Endothelial cell of umbilical vein (primary cell): ENCODE measurements around the gene KMT5B. TPM values are rescaled to one million over a fixed set of nuclear protein-coding genes. Genes with fewer than 3 reads are reported as not detected.

ENCODE experiments used
- BruUV-seq: library from RNA; stranded (reverse); fragments of 400-500 nt; replicated peaks from 2 replicates; lab custom pipeline; 2021; lab: Mats Ljungman, UMichigan
- CTCF ChIA-PET: fragments of 300-600, 350-600 bp; sonication (Branson Sonifier 250); formaldehyde crosslinking; loops from one replicate; lab custom pipeline; 2021; ENCODE audit warnings: antibody characterized with exemption, inconsistent platforms; lab: Charles Lee
- POLR2A ChIA-PET: fragments of 300-600, 350-600 bp; sonication (Branson Sonifier 250); formaldehyde crosslinking; loops from one replicate; lab custom pipeline; 2021; ENCODE audit warnings: antibody characterized with exemption, inconsistent platforms; lab: Charles Lee
- DNase-seq: peaks from one replicate; pipeline ENCODE4 v3.0.0-alpha.2; 2011; ENCODE audit warnings: low read depth, low spot score
- FAIRE-seq: peaks from 2 replicates; lab custom pipeline; 2011; peaks lifted over from hg19 to GRCh38; lab: Jason Lieb, UNC
- H2AFZ ChIP-seq: 2 replicates; pipeline ENCODE4 v1.6.0; 2012; ENCODE audit warnings: low read depth, low read length, control low read depth, inconsistent platforms
- H3K27ac ChIP-seq: 2 replicates; pipeline ENCODE4 v1.5.1; 2011; ENCODE audit warnings: low read depth, mild to moderate bottlenecking, control low read depth, low read length, moderate library complexity; ENCODE audit not compliant: insufficient read depth
- H3K27me3 ChIP-seq, 2 experiments: 2 replicates each; pipeline versions ENCODE4 v1.6.0 to v1.6.1; 2011; ENCODE audit warnings: low read length in 2 of 2, mixed read lengths in 1 of 2; ENCODE audit not compliant: control insufficient read depth in 2 of 2, insufficient read depth in 2 of 2
- H3K36me3 ChIP-seq, 2 experiments: 2 replicates in 1 of 2; 3 replicates in 1 of 2; pipeline ENCODE4 v1.5.1; 2011; ENCODE audit warnings: low read length in 2 of 2, mild to moderate bottlenecking in 1 of 2, moderate library complexity in 1 of 2; ENCODE audit not compliant: control insufficient read depth in 2 of 2, insufficient read depth in 2 of 2; ENCODE audit errors: extremely low read depth in 1 of 2
- H3K4me1 ChIP-seq: 3 replicates; pipeline ENCODE4 v1.5.1; 2011; ENCODE audit warnings: mild to moderate bottlenecking, low read length; ENCODE audit not compliant: control insufficient read depth, insufficient read depth; ENCODE audit errors: extremely low read depth
- H3K4me2 ChIP-seq: 2 replicates; pipeline ENCODE4 v1.6.1; 2011; ENCODE audit warnings: low read length, control low read depth, mixed read lengths; ENCODE audit not compliant: insufficient read depth
- H3K4me3 ChIP-seq, 3 experiments: fragments of 200-600 bp in 1 of 3; sonication (generic), shearing (Covaris generic) in 1 of 3; replicated peaks in 1 of 3; 2 replicates each; pipeline ENCODE4 v1.5.1; 2011 to 2016; ENCODE audit warnings: control low read depth in 3 of 3, low read length in 3 of 3, mild to moderate bottlenecking in 2 of 3, inconsistent platforms in 1 of 3, low read depth in 1 of 3, moderate library complexity in 1 of 3; ENCODE audit not compliant: insufficient read depth in 1 of 3
- H3K79me2 ChIP-seq: 2 replicates; pipeline ENCODE4 v1.6.0; 2012; ENCODE audit warnings: low read length, inconsistent platforms; ENCODE audit not compliant: control insufficient read depth, insufficient read depth
- H3K9ac ChIP-seq: replicated peaks from 2 replicates; pipeline ENCODE3; 2011; ENCODE audit warnings: low read length, control low read depth; ENCODE audit not compliant: insufficient read depth; ENCODE audit errors: extremely low read depth
- H3K9me1 ChIP-seq: replicated peaks from 3 replicates; pipeline ENCODE4 v1.6.0; 2011; ENCODE audit warnings: mild to moderate bottlenecking, low read length; ENCODE audit not compliant: control insufficient read depth, insufficient read depth; ENCODE audit errors: extremely low read depth
- H3K9me3 ChIP-seq: replicated peaks from 2 replicates; pipeline ENCODE4 v1.5.1; 2012; ENCODE audit warnings: low read length, inconsistent platforms; ENCODE audit not compliant: control insufficient read depth, insufficient read depth
- H4K20me1 ChIP-seq: replicated peaks from 2 replicates; pipeline ENCODE3; 2011; ENCODE audit warnings: mild to moderate bottlenecking, low read length; ENCODE audit not compliant: control insufficient read depth, insufficient read depth; ENCODE audit errors: extremely low read depth
- EZH2 ChIP-seq: IDR thresholded peaks from 2 replicates; pipeline ENCODE4 v1.6.1; 2012; ENCODE audit warnings: borderline replicate concordance, low read depth, mild to moderate bottlenecking, moderate library complexity, low read length, inconsistent platforms; ENCODE audit not compliant: severe bottlenecking
- FOS ChIP-seq: IDR thresholded peaks from 2 replicates; pipeline ENCODE4 v1.6.1; 2011; ENCODE audit warnings: mild to moderate bottlenecking, low read length, moderate library complexity, borderline replicate concordance; ENCODE audit not compliant: insufficient read depth
- GATA2 ChIP-seq: IDR thresholded peaks from 2 replicates; pipeline ENCODE4 v1.7.0; 2011; ENCODE audit warnings: low read depth, mild to moderate bottlenecking, moderate library complexity, mixed read lengths, low read length; ENCODE audit not compliant: insufficient read length, insufficient read depth
- JUN ChIP-seq: IDR thresholded peaks from 2 replicates; pipeline ENCODE4 v1.6.1; 2011; ENCODE audit warnings: borderline replicate concordance, low read depth; ENCODE audit not compliant: insufficient read length, insufficient read depth
- MAX ChIP-seq: IDR thresholded peaks from 2 replicates; pipeline ENCODE4 v1.6.1; 2011; ENCODE audit not compliant: insufficient read depth, insufficient read length
- MYC ChIP-seq: IDR thresholded peaks from one replicate; pipeline ENCODE4 v1.6.1; 2011; ENCODE audit warnings: mild to moderate bottlenecking, low read depth, low read length
- POLR2A ChIP-seq: IDR thresholded peaks from 2 replicates; pipeline ENCODE4 v1.6.1; 2012; ENCODE audit warnings: low read depth, mild to moderate bottlenecking, control low read depth, low read length
- POLR2AphosphoS5 ChIP-seq: IDR thresholded peaks from 2 replicates; pipeline ENCODE4 v1.6.1; 2012; ENCODE audit warnings: low read depth, mild to moderate bottlenecking, control low read depth, low read length, moderate library complexity; ENCODE audit not compliant: insufficient read depth
- dilution Hi-C: fragments of 300-500 bp; cut with MboI; formaldehyde crosslinking; loops from one replicate; pipeline ENCODE4 v1.15.0; 2019; ENCODE audit warnings: low sequenced_read_pairs; ENCODE audit not compliant: extremely low pct_ligation_motif_present
- intact Hi-C: fragments of 100-400 bp; cut with micrococcal nuclease; formaldehyde crosslinking; loops from one replicate; pipeline ENCODE4 v1.10.0; 2022
- polyA plus RNA-seq, 4 experiments: library from polyadenylated mRNA; depleted of rRNA in 3 of 4; stranded (reverse) in 3 of 4; unstranded in 1 of 4; fragments of >200 nt; gene quantifications; 2 replicates each; pipeline versions ENCODE4 v1.2.1 to v1.2.3, GENCODE V29; 2011 to 2012; ENCODE audit warnings: missing spikeins in 1 of 4
- total RNA-seq: library from RNA; stranded (reverse); gene quantifications from 2 replicates; pipeline ENCODE4 v1.2.3, GENCODE V29; 2021
- TF ChIP-seq, protein P1 (sequence below), 2 donors: IDR thresholded peaks; 1 replicate in 1 of 2; 2 replicates in 1 of 2; pipeline ENCODE4 v1.5.1; 2011; ENCODE audit warnings: low read length in 2 of 2, mild to moderate bottlenecking in 2 of 2, moderate library complexity in 2 of 2, control low read depth in 1 of 2, inconsistent platforms in 1 of 2, low read depth in 1 of 2; ENCODE audit not compliant: insufficient read depth in 1 of 2; ENCODE audit errors: extremely low read depth in 1 of 2

The KMT5B gene
- total and polyA plus RNA-seq, 2 donors (not counting 3 experiments of a cell fraction or from before 2014, with no cell fraction given) = 10.1 to 36.3 TPM

DNA sequence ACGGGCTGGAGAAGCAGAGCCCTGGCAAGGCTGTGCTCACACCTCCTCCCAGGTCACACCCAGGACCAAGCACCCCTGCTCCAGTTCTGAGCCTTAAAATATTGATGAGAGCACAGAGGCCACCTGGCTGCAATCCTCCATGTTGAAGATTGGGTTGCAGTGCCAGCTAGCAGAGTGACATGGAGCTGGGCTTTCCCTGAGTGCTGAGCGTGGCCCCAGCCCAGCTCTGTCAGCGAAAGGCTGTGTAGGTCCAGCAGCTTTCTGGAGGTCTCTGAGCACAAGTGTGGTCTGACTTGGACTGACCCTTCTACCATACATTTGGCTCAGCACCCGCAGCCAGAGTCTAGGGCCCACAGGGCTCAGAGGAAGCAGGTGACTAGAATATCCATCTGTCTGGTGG, 87.9 kb downstream of the KMT5B start:
- intact Hi-C loops (no loop called here), dilution Hi-C loops (no loop called here)
- Histone ChIP-seq H3K79me2 (no peaks in the 10 kb centered on the region), H3K9me1 (no peaks in the 10 kb centered on the region), H4K20me1 (no peaks in the 10 kb centered on the region), H3K4me3 (no peak overlapping the region), H3K9ac (no peak overlapping the region), H3K36me3 (no peaks in the 10 kb centered on the region), H2AFZ (no peak overlapping the region), H3K27ac (no peak overlapping the region), H3K4me2 (no peak overlapping the region), H3K4me1 (peaks cover 8% of the 10 kb centered on the region), H3K9me3 (no peaks in the 10 kb centered on the region), H3K27me3 (no peaks in the 10 kb centered on the region)
- DNase-seq (no peak), FAIRE-seq (no peak)
- TF ChIP-seq JUN = no peak
- TF ChIP-seq, protein P1, sequence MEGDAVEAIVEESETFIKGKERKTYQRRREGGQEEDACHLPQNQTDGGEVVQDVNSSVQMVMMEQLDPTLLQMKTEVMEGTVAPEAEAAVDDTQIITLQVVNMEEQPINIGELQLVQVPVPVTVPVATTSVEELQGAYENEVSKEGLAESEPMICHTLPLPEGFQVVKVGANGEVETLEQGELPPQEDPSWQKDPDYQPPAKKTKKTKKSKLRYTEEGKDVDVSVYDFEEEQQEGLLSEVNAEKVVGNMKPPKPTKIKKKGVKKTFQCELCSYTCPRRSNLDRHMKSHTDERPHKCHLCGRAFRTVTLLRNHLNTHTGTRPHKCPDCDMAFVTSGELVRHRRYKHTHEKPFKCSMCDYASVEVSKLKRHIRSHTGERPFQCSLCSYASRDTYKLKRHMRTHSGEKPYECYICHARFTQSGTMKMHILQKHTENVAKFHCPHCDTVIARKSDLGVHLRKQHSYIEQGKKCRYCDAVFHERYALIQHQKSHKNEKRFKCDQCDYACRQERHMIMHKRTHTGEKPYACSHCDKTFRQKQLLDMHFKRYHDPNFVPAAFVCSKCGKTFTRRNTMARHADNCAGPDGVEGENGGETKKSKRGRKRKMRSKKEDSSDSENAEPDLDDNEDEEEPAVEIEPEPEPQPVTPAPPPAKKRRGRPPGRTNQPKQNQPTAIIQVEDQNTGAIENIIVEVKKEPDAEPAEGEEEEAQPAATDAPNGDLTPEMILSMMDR (IDR thresholded peaks at IDR 0.05; ENCODE audit: extremely low read depth in 1 of 2, insufficient read depth in 1 of 2, low read depth in 1 of 2, low read length in 2 of 2) = no peak
- no peak for TF ChIP-seq MAX
- TF ChIP-seq EZH2 = no peak
- TF ChIP-seq POLR2A = no peak
- TF ChIP-seq MYC = no peak
- no peak for TF ChIP-seq POLR2AphosphoS5
- no peak for TF ChIP-seq GATA2
- no peak for TF ChIP-seq FOS
- BruUV-seq = no TSS peak
- POLR2A ChIA-PET = no interaction called here
- CTCF ChIA-PET = no interaction called here
